HCT116 (cell line): ENCODE data around the gene MOB3B. TPM values are rescaled to one million over a fixed set of nuclear protein-coding genes. Genes with fewer than 3 reads are reported as not detected.

Experiments
- ATAC-seq: fragments of 200-7000 bp; cut with Tn5 transposase; 2 replicates; pipeline ENCODE4 v1.9.1; 2020; ENCODE audit warnings: mild to moderate bottlenecking, moderate library complexity
- BruUV-seq: library from RNA; stranded (reverse); fragments of 400-500 nt; replicated peaks from 2 replicates; lab custom pipeline; 2021; lab: Mats Ljungman, UMichigan
- CTCF ChIA-PET: fragments of 300-600 bp; sonication (Branson Sonifier 250); formaldehyde crosslinking; loops from one replicate; lab custom pipeline; 2021; ENCODE audit warnings: antibody characterized with exemption; lab: Charles Lee
- POLR2A ChIA-PET: fragments of 300-600, 350-600 bp; sonication (Branson Sonifier 250); formaldehyde crosslinking; loops from one replicate; lab custom pipeline; 2021; ENCODE audit warnings: antibody characterized with exemption; lab: Charles Lee
- RAD21 ChIA-PET, 2 experiments: fragments of 300-600 bp; sonication (Branson Sonifier 250); formaldehyde crosslinking; loops; one replicate each; lab custom pipeline; 2023; ENCODE audit warnings: low total read pairs in 2 of 2; ENCODE audit not compliant: uncharacterized antibody in 2 of 2, unreplicated experiment in 2 of 2, low non-redundant PET in 1 of 2; lab: Charles Lee
- DNase-seq: peaks from one replicate; pipeline ENCODE4 v3.0.0-alpha.2; 2010; ENCODE audit warnings: low read depth, low spot score
- H2AFZ ChIP-seq: fragments of 200-600 bp; shearing (Covaris generic), sonication (generic); 2 replicates; pipeline ENCODE4 v1.6.1; 2017; ENCODE audit warnings: low read depth, mixed run types, mixed read lengths, antibody characterized with exemption, low read length; ENCODE audit not compliant: poor library complexity, severe bottlenecking
- H3K27ac ChIP-seq: 2 replicates; pipeline ENCODE4 v1.5.1; 2012; ENCODE audit warnings: low read depth, low read length
- H3K27me3 ChIP-seq: fragments of 200-600 bp; sonication (generic); 2 replicates; pipeline ENCODE4 v1.6.1; 2016; ENCODE audit warnings: mixed run types, low read length, mixed read lengths; ENCODE audit not compliant: insufficient read depth
- H3K36me3 ChIP-seq, 2 experiments: fragments of 200-500 bp in 1 of 2; fragments of 200-600 bp in 1 of 2; sonication (Bioruptor generic) in 1 of 2; sonication (generic) in 1 of 2; 2 replicates each; pipeline versions ENCODE4 v1.5.1 to v1.6.1; 2014 to 2016; ENCODE audit warnings: low read length in 2 of 2, inconsistent platforms in 1 of 2, mixed read lengths in 1 of 2, mixed run types in 1 of 2; ENCODE audit not compliant: insufficient read depth in 2 of 2, control insufficient read depth in 1 of 2
- H3K4me1 ChIP-seq, 2 experiments: fragments of 200-600 bp in 1 of 2; sonication (generic) in 1 of 2; 2 replicates each; pipeline versions ENCODE4 v1.5.1 to v1.6.1; 2012 to 2017; ENCODE audit warnings: low read length in 2 of 2, inconsistent platforms in 1 of 2, mild to moderate bottlenecking in 1 of 2, mixed read lengths in 1 of 2, mixed run types in 1 of 2, moderate library complexity in 1 of 2; ENCODE audit not compliant: insufficient read depth in 2 of 2, control insufficient read depth in 1 of 2
- H3K4me2 ChIP-seq: fragments of 200-600 bp; sonication (generic); 2 replicates; pipeline ENCODE4 v1.6.1; 2017; ENCODE audit warnings: mixed run types, low read length, mixed read lengths
- H3K4me3 ChIP-seq, 2 experiments: fragments of 200-600 bp in 1 of 2; sonication (generic) in 1 of 2; replicated peaks in 1 of 2; 2 replicates each; pipeline ENCODE4 v1.5.1; 2011 to 2016; ENCODE audit warnings: low read length in 2 of 2, control low read depth in 1 of 2, low read depth in 1 of 2, mild to moderate bottlenecking in 1 of 2, mixed read lengths in 1 of 2, mixed run types in 1 of 2
- H3K79me2 ChIP-seq: fragments of 200-600 bp; sonication (generic); 2 replicates; pipeline ENCODE4 v1.6.1; 2017; ENCODE audit warnings: mild to moderate bottlenecking, mixed run types, low read length, moderate library complexity, mixed read lengths; ENCODE audit not compliant: insufficient read depth
- H3K9ac ChIP-seq: fragments of 200-600 bp; sonication (generic); 2 replicates; pipeline ENCODE4 v1.6.1; 2016; ENCODE audit warnings: low read length, mixed read lengths
- H3K9me2 ChIP-seq: fragments of 200-600 bp; sonication (generic), shearing (Covaris generic); 2 replicates; pipeline ENCODE4 v1.6.1; 2017; ENCODE audit warnings: mixed run types, mild to moderate bottlenecking, moderate library complexity; ENCODE audit not compliant: insufficient read depth
- H3K9me3 ChIP-seq, 2 experiments: fragments of 200-500 bp in 1 of 2; fragments of 200-600 bp in 1 of 2; sonication (Bioruptor generic) in 1 of 2; sonication (generic) in 1 of 2; 2 replicates each; pipeline ENCODE4 v1.6.1; 2014 to 2017; ENCODE audit warnings: low read length in 2 of 2, mixed read lengths in 2 of 2, inconsistent platforms in 1 of 2, low read depth in 1 of 2, mild to moderate bottlenecking in 1 of 2, mixed run types in 1 of 2, moderate library complexity in 1 of 2; ENCODE audit not compliant: control insufficient read depth in 1 of 2, insufficient read depth in 1 of 2
- H4K20me1 ChIP-seq: fragments of 200-600 bp; sonication (generic), shearing (Covaris generic); 2 replicates; pipeline ENCODE4 v1.6.1; 2017; ENCODE audit warnings: mixed run types, mild to moderate bottlenecking, moderate library complexity; ENCODE audit not compliant: insufficient read depth
- CBX3 ChIP-seq: IDR thresholded peaks from 2 replicates; pipeline ENCODE4 v1.6.1; 2012; ENCODE audit warnings: low read depth
- CEBPB ChIP-seq: IDR thresholded peaks from 2 replicates; pipeline ENCODE4 v1.6.1; 2012; ENCODE audit warnings: low read depth
- CTCF ChIP-seq, 3 experiments: fragments of 200-600 bp in 1 of 3; sonication (generic) in 1 of 3; IDR thresholded peaks in 2 of 3; conservative IDR thresholded peaks in 1 of 3; 2 replicates each; pipeline ENCODE4 v1.5.1; 2012 to 2017; ENCODE audit warnings: low read depth in 2 of 3, low read length in 2 of 3, antibody characterized with exemption in 1 of 3, borderline replicate concordance in 1 of 3, control low read depth in 1 of 3, mild to moderate bottlenecking in 1 of 3, mixed read lengths in 1 of 3, mixed run types in 1 of 3, moderate library complexity in 1 of 3; ENCODE audit not compliant: insufficient read depth in 1 of 3
- ELF1 ChIP-seq: IDR thresholded peaks from 2 replicates; pipeline ENCODE4 v1.6.1; 2012; ENCODE audit warnings: low read depth, borderline replicate concordance
- FOSL1 ChIP-seq: IDR thresholded peaks from 2 replicates; pipeline ENCODE4 v1.6.1; 2012; ENCODE audit warnings: low read depth
- JUND ChIP-seq: IDR thresholded peaks from 2 replicates; pipeline ENCODE4 v1.6.1; 2012
- MAX ChIP-seq: IDR thresholded peaks from 2 replicates; pipeline ENCODE4 v1.6.1; 2012
- POLR2A ChIP-seq: IDR thresholded peaks from 2 replicates; pipeline ENCODE4 v1.7.0; 2011; ENCODE audit warnings: borderline replicate concordance; ENCODE audit not compliant: insufficient read depth, insufficient read length; ENCODE audit errors: extremely low read depth
- POLR2AphosphoS5 ChIP-seq: IDR thresholded peaks from 2 replicates; pipeline ENCODE4 v1.6.1; 2011; ENCODE audit warnings: mild to moderate bottlenecking, low read depth, low read length, moderate library complexity
- RAD21 ChIP-seq: IDR thresholded peaks from 2 replicates; pipeline ENCODE4 v1.6.1; 2012; ENCODE audit warnings: low read depth, mild to moderate bottlenecking
- REST ChIP-seq: IDR thresholded peaks from 2 replicates; pipeline ENCODE4 v1.6.1; 2012; ENCODE audit warnings: low read depth
- TCF7L2 ChIP-seq: IDR thresholded peaks from 2 replicates; pipeline ENCODE4 v1.7.0; 2011; ENCODE audit warnings: borderline replicate concordance, inconsistent platforms; ENCODE audit not compliant: insufficient read depth, insufficient read length; ENCODE audit errors: extremely low read depth
- ZNF274 ChIP-seq: fragments of 200-500 bp; sonication (Bioruptor generic); IDR thresholded peaks from 2 replicates; pipeline ENCODE4 v1.6.1; 2014; ENCODE audit warnings: mild to moderate bottlenecking, low read depth, low read length, inconsistent platforms
- intact Hi-C: fragments of 100-400 bp; cut with micrococcal nuclease; formaldehyde crosslinking; loops from 2 replicates; pipeline ENCODE4 v1.10.0; 2022
- total RNA-seq: library from RNA; stranded (reverse); gene quantifications from one replicate; pipeline ENCODE4 v1.2.1, GENCODE V29; 2021; ENCODE audit not compliant: unreplicated experiment

Gene MOB3B
- total RNA-seq, 1 experiment from 2014 or later = 1.2 TPM

- TF ChIP-seq CTCF (IDR thresholded peaks at IDR 0.05 in 2 of 3, conservative IDR thresholded peaks at IDR 0.05 in 1 of 3; ENCODE audit: borderline replicate concordance in 1 of 3, insufficient read depth in 1 of 3, low read depth in 2 of 3, low read length in 2 of 3) (no peak), TCF7L2 (no peak), CEBPB (no peak)
- TF ChIP-seq, all 23 proteins: peak for 0
Observed at GRCh38 chr9:27280860-27281259, 248.8 kb downstream of the MOB3B start (continued).

GRCh38 chr9:27280249-27280648 lies 249.4 kb downstream of the MOB3B start:
- Histone ChIP-seq H3K4me2 (no peak overlapping the region), H3K36me3 (no peaks in the 10 kb centered on the region), H3K27me3 (0 out of 2 replicates have a peak, but pooled peaks cover 5% of the 10 kb centered on the region), H3K9me2 (no peaks in the 10 kb centered on the region), H3K4me3 (no peak overlapping the region), H4K20me1 (no peaks in the 10 kb centered on the region), H3K27ac (no peak overlapping the region), H3K4me1 (no peaks in the 10 kb centered on the region; a peak in 1 of 4 replicates), H3K79me2 (no peaks in the 10 kb centered on the region), H3K9me3 (no peaks in the 10 kb centered on the region), H2AFZ (no peak overlapping the region), H3K9ac (no peak overlapping the region)
- ChIA-PET CTCF (no interaction called here), POLR2A (no interaction called here), RAD21 (no interaction called here)
- DNase-seq = no peak
- no peak for ATAC-seq
- no TSS peak for BruUV-seq
- intact Hi-C loops = no loop called here
- no peak for TF ChIP-seq REST
- TF ChIP-seq RAD21 = no peak
- no peak for TF ChIP-seq FOSL1
- no peak for TF ChIP-seq CTCF (IDR thresholded peaks at IDR 0.05 in 2 of 3, conservative IDR thresholded peaks at IDR 0.05 in 1 of 3; ENCODE audit: borderline replicate concordance in 1 of 3, insufficient read depth in 1 of 3, low read depth in 2 of 3, low read length in 2 of 3)
- no peak for TF ChIP-seq MAX
- TF ChIP-seq POLR2AphosphoS5 = no peak
- no peak for TF ChIP-seq CBX3
- TF ChIP-seq ELF1 = no peak
- no peak for TF ChIP-seq ZNF274
- TF ChIP-seq POLR2A = no peak
- no peak for TF ChIP-seq JUND
